Measurements from ENCODE around the gene KCNJ6. TPM values are rescaled to one million over a fixed set of nuclear protein-coding genes. Genes with fewer than 3 reads are reported as not detected.

The KCNJ6 gene
- total RNA-seq, 1 donor from 2014 or later: not detected

- Histone ChIP-seq H3K79me2 (ENCODE audit: low read depth) (no peaks in the 10 kb centered on the region), H3K9me3 (ENCODE audit: low read depth) (peaks cover 6% of the 10 kb centered on the region), H2AFZ (replicated peaks) (no peak overlapping the region), H4K20me1 (ENCODE audit: low read depth) (no peaks in the 10 kb centered on the region), H3K9ac (no peak overlapping the region), H3K27ac (no peak overlapping the region), H3K4me3 (no peak overlapping the region), H3K27me3 (no peaks in the 10 kb centered on the region), H3K4me2 (no peak overlapping the region), H3F3A (ENCODE audit: low read depth) (no peaks in the 10 kb centered on the region), H3K36me3 (no peaks in the 10 kb centered on the region), H3K4me1 (no peaks in the 10 kb centered on the region)
- Mint-ChIP-seq H3K4me3 (no peak overlapping the region), H3K27me3 (ENCODE audit: insufficient read depth, low read depth) (peaks cover 4% of the 10 kb centered on the region), H3K9me3 (peaks cover 3% of the 10 kb centered on the region), H3K27ac (no peak overlapping the region), H3K36me3 (no peaks in the 10 kb centered on the region), H3K4me1 (no peaks in the 10 kb centered on the region)
- TF ChIP-seq EZH2 (IDR thresholded peaks at IDR 0.05) (no peak), EZH2phosphoT487 (IDR thresholded peaks at IDR 0.05) (no peak), CTCF (IDR thresholded peaks at IDR 0.05) (no peak)
- no peak for DNase-seq (ENCODE audit: low spot score)
These were observed 301.8 kb downstream of the KCNJ6 start for GRCh38 chr21:37614351-37614875.

GRCh38 chr21:37607081-37607480, 309.2 kb downstream of the KCNJ6 start:
- Histone ChIP-seq H3K4me1 (no peaks in the 10 kb centered on the region), H3K79me2 (ENCODE audit: low read depth) (no peaks in the 10 kb centered on the region), H3K9ac (no peak overlapping the region), H3K27me3 (no peaks in the 10 kb centered on the region), H3K36me3 (no peaks in the 10 kb centered on the region), H4K20me1 (ENCODE audit: low read depth) (no peaks in the 10 kb centered on the region), H3K4me2 (no peak overlapping the region), H3K4me3 (no peak overlapping the region), H3K9me3 (ENCODE audit: low read depth) (peaks cover 4% of the 10 kb centered on the region), H3F3A (ENCODE audit: low read depth) (no peaks in the 10 kb centered on the region), H2AFZ (replicated peaks) (no peak overlapping the region), H3K27ac (no peak overlapping the region)
- H3K36me3 Mint-ChIP-seq: no peaks in the 10 kb centered on the region
- peaks cover 4% of the 10 kb centered on the region for H3K27me3 Mint-ChIP-seq (ENCODE audit: insufficient read depth, low read depth)
- peaks cover 2% of the 10 kb centered on the region for H3K9me3 Mint-ChIP-seq
- TF ChIP-seq EZH2phosphoT487 (IDR thresholded peaks at IDR 0.05): no peak
- no peak for TF ChIP-seq CTCF (IDR thresholded peaks at IDR 0.05)
- no peak for TF ChIP-seq EZH2 (IDR thresholded peaks at IDR 0.05)
- no peak overlapping the region for H3K4me3 Mint-ChIP-seq
- DNase-seq (ENCODE audit: low spot score): no peak
- no peak overlapping the region for H3K27ac Mint-ChIP-seq
- no peaks in the 10 kb centered on the region for H3K4me1 Mint-ChIP-seq

- Histone ChIP-seq H3K9ac (no peak overlapping the region), H3K79me2 (ENCODE audit: low read depth) (no peaks in the 10 kb centered on the region), H4K20me1 (ENCODE audit: low read depth) (no peaks in the 10 kb centered on the region), H3K27ac (no peak overlapping the region), H3F3A (ENCODE audit: low read depth) (no peaks in the 10 kb centered on the region), H3K9me3 (ENCODE audit: low read depth) (no peaks in the 10 kb centered on the region), H3K4me2 (no peak overlapping the region), H3K4me3 (no peak overlapping the region), H3K4me1 (no peaks in the 10 kb centered on the region), H3K27me3 (no peaks in the 10 kb centered on the region), H3K36me3 (no peaks in the 10 kb centered on the region), H2AFZ (replicated peaks) (no peak overlapping the region)
- no peak for TF ChIP-seq CTCF (IDR thresholded peaks at IDR 0.05)
- TF ChIP-seq EZH2phosphoT487 (IDR thresholded peaks at IDR 0.05): no peak
- no peak for TF ChIP-seq EZH2 (IDR thresholded peaks at IDR 0.05)
- peaks cover 2% of the 10 kb centered on the region for H3K9me3 Mint-ChIP-seq
- no peak for DNase-seq (ENCODE audit: low spot score)
- no peak overlapping the region for H3K4me3 Mint-ChIP-seq
- no peak overlapping the region for H3K27ac Mint-ChIP-seq
- H3K4me1 Mint-ChIP-seq: no peaks in the 10 kb centered on the region
- H3K36me3 Mint-ChIP-seq: no peaks in the 10 kb centered on the region
- peaks cover 4% of the 10 kb centered on the region for H3K27me3 Mint-ChIP-seq (ENCODE audit: insufficient read depth, low read depth)
These were observed 309.7 kb downstream of the KCNJ6 start for GRCh38 chr21:37606549-37606948.
